HEK293T (cell line): ENCODE data around the gene LYPD1.

Experiments used
- CTBP1 ChIP-seq: fragments of 450-650 bp; IDR thresholded peaks from 2 replicates; pipeline ENCODE4 v1.6.1; 2016; ENCODE audit warnings: borderline replicate concordance
- ELF4 ChIP-seq: fragments of 450-650 bp; IDR thresholded peaks from 2 replicates; pipeline ENCODE4 v1.6.1; 2017; ENCODE audit warnings: antibody characterized with exemption
- FOXM1 ChIP-seq: fragments of 450-650 bp; IDR thresholded peaks from 2 replicates; pipeline ENCODE4 v1.6.1; 2017; ENCODE audit warnings: mild to moderate bottlenecking, borderline replicate concordance
- SP1 ChIP-seq: fragments of 450-650 bp; IDR thresholded peaks from 2 replicates; pipeline ENCODE4 v1.6.1; 2017
- ZNF384 ChIP-seq: fragments of 450-650 bp; IDR thresholded peaks from 2 replicates; pipeline ENCODE4 v1.6.1; 2016

DNA sequence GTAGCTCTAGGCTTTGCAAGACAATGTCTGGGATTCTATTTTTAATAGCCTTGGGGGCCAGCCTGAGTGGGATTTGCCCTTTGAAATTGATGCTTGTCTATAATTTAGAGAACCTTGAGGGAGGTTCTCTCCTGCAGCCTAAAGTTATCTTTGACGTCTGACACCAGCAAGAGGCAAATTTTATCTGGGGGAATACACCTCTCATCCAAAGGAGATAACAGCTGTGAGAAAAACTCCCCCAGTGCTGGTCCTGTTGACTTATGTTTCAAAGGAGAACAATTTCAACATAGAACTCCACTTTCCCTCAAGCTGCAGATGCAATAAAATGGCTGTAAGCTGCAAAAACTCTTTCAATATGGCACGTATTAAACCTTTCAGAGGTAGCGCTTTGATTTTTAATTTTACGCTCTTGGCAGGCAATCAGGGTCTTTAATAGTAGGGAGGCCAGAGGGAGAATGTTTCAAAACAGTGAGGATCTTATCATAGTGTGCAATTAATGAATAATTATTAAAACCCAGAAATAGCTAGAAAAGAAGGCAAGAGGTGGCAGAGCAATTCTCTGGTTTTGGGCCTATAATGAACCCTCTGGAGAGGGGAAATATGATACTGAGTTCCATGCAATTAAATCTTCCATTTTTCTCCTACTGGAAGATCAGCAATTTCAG is 62.4 kb downstream of the LYPD1 start:
- TF ChIP-seq ELF4 (no peak), ZNF384 (no peak), CTBP1 (no peak), FOXM1 (no peak), SP1 (no peak)
